HL-60 (cell line): ENCODE results near the gene ADAM12.

Experiments used
- DNase-seq, 2 experiments: peaks; one replicate each; pipeline ENCODE4 v3.0.0-alpha.2; 2010 to 2020; ENCODE audit warnings: low read depth in 1 of 2, low spot score in 1 of 2
- H3K27ac ChIP-seq: fragments of 250-450 bp; sonication (Bioruptor Pico); replicated peaks from 2 replicates; pipeline ENCODE4 v1.5.1; 2020; ENCODE audit warnings: mild to moderate bottlenecking, moderate library complexity
- H3K27me3 ChIP-seq: fragments of 250-450 bp; sonication (Bioruptor Pico); 2 replicates; pipeline ENCODE4 v1.5.1; 2021; ENCODE audit warnings: mild to moderate bottlenecking, moderate library complexity; ENCODE audit not compliant: insufficient read depth, poor library complexity, severe bottlenecking
- H3K4me3 ChIP-seq: replicated peaks from 2 replicates; pipeline ENCODE4 v1.5.1; 2011; ENCODE audit warnings: mild to moderate bottlenecking, control low read depth, low read length; ENCODE audit not compliant: insufficient read depth
- CTCF ChIP-seq: IDR thresholded peaks from one replicate; pipeline ENCODE4 v1.5.1; 2011; ENCODE audit warnings: low read length, control low read depth, inconsistent platforms; ENCODE audit not compliant: insufficient read depth
- GABPA ChIP-seq: IDR thresholded peaks from 2 replicates; pipeline ENCODE4 v1.6.1; 2012; ENCODE audit warnings: low read depth
- POLR2AphosphoS5 ChIP-seq: IDR thresholded peaks from 2 replicates; pipeline ENCODE4 v1.6.1; 2012; ENCODE audit warnings: low read depth
- REST ChIP-seq: IDR thresholded peaks from 2 replicates; pipeline ENCODE4 v1.6.1; 2012; ENCODE audit warnings: low read depth; ENCODE audit not compliant: insufficient replicate concordance
- SPI1 ChIP-seq: IDR thresholded peaks from 2 replicates; pipeline ENCODE4 v1.6.1; 2012; ENCODE audit warnings: low read depth, mild to moderate bottlenecking, borderline replicate concordance

The ADAM12 gene

GRCh38 chr10:126012485-126012884 lies 375.8 kb downstream of the ADAM12 start:
- Histone ChIP-seq H3K27ac (no peak overlapping the region), H3K4me3 (no peak overlapping the region), H3K27me3 (no peaks in the 10 kb centered on the region)
- DNase-seq = no peak
- no peak for TF ChIP-seq REST
- no peak for TF ChIP-seq SPI1
- no peak for TF ChIP-seq CTCF
- no peak for TF ChIP-seq POLR2AphosphoS5
- TF ChIP-seq GABPA = no peak

GRCh38 chr10:126011995-126012394 lies 376.3 kb downstream of the ADAM12 start:
- TF ChIP-seq POLR2AphosphoS5 (no peak), GABPA (no peak), CTCF (no peak), SPI1 (no peak)
- no peak overlapping the region for H3K27ac ChIP-seq
- H3K27me3 ChIP-seq = no peaks in the 10 kb centered on the region
- no peak overlapping the region for H3K4me3 ChIP-seq
- no peak for DNase-seq

- Histone ChIP-seq H3K4me3 (no peak overlapping the region), H3K27me3 (no peaks in the 10 kb centered on the region), H3K27ac (no peak overlapping the region)
- TF ChIP-seq GABPA (no peak), CTCF (no peak), REST (no peak), SPI1 (no peak), POLR2AphosphoS5 (no peak)
- no peak for DNase-seq
Measured at GRCh38 chr10:126009650-126010049, 378.6 kb downstream of the ADAM12 start.

- Histone ChIP-seq H3K27ac (no peak overlapping the region), H3K27me3 (no peaks in the 10 kb centered on the region), H3K4me3 (no peak overlapping the region)
- no peak for DNase-seq
- TF ChIP-seq REST (no peak), POLR2AphosphoS5 (no peak), SPI1 (no peak), GABPA (no peak), CTCF (no peak)
Measured at GRCh38 chr10:126006906-126007305, 381.4 kb downstream of the ADAM12 start.
